GM19238 (cell line): ENCODE results near the gene SKAP2.

ENCODE experiments used
- DNase-seq: peaks from one replicate; pipeline ENCODE4 v3.0.0; 2011; ENCODE audit warnings: low spot score; ENCODE audit not compliant: insufficient read length

Gene SKAP2

DNA sequence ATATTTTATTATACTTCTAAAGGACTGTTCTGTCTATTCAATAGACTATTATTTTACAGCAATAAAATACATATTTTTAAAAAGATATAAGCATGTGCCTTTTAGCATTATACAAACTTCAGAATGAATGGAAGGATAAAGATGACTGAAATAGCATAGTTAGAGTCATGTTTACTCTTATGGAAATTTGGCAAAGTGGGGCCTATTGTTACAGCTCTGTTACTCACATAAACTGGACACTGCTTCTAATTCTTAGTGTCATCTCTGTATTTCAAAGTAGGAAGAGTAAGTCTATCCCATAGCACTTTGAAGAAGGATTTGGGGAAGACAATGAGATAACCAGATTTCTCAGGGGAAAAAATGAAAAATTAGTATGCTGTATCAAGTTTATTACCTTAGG lies 168.2 kb downstream of the SKAP2 start:
- DNase-seq, result no peak

GRCh38 chr7:26694713-26695112 lies 169.7 kb downstream of the SKAP2 start:
- DNase-seq, result no peak

DNA sequence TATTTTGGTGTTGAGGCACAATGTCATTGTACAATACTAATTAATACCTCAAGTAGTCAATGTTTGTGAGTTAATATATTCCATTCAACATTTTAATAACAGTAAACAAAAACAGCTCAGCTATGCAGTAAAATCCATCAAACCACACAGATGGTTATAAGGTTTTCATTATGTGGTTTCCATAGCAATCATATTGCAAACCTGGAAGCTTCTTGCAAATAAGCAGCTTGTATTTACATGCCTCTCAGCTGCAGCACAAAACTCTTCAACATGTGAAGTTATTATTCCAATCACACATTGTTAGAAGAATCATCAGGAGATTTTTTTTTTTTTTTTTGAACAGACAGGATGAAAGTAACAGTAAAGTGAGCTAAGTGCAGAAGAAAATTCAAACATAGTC lies 170.2 kb downstream of the SKAP2 start:
- no peak for DNase-seq

DNA sequence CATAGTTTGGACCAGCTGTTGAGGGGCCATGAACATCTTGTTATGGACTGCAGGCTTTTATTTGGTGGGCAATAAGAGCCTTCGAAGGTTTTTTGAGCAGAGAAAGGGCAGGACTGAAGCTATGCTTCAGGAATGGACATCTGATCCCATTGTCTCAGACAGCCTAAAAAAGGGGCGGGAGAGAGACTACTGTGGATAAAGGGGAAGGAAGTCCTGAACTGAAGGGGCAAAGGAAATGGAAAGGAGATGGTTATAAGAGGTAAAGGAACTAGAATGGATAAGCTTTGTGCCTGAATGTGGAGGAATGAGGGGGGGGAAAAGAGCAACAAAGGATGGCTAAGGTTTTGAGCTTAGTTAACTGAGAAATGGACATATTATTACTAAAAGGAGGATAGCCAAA lies 172.5 kb downstream of the SKAP2 start:
- DNase-seq, result no peak

DNA sequence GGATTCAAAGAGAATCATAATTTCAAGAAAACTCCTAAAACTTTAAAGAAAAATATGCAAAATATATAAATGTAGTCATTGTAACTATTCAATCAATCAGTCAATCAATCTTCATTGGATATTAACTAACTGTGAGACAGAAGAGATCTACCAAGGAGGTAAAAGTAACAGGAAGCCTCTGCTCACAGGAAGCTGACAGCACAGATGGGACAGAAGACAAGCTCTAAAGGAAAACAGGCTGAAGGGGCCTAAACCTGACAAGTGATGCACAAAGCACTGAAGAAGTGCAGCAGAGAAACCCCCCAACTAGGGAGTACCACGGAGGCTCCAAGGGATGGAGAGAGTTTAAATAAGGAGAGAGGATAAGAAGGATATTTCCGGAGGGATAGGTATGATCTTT lies 173.0 kb downstream of the SKAP2 start:
- no peak for DNase-seq

- no peak for DNase-seq
Measured at GRCh38 chr7:26690135-26690805, 174.1 kb downstream of the SKAP2 start.

DNA sequence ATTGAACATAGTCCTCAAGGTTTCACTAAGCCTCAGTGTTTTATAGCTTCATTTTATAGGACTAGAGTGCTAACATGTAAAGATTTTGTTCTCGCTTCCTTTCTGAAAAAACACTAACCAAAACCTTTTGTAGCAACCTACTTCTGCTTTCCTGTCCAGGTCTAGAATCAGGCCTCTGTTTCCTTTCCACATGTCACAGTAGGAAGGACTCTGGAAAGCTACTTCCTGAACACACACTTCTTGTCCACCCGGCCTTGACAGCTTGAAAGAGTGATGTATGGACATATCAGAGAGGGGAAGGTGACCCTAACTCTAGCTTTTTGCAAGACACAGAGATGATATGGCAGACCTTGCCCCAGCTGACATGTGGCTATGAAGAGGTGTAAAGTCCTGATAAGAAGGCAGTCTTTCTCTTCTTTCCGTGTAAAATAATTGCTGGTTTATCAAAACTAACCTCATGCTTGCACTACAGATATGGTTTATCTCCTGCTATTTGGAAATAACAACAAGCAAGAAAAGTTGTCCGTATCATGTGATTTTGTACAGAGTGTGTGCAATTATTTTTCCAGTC lies 175.4 kb downstream of the SKAP2 start:
- DNase-seq, result no peak

DNA sequence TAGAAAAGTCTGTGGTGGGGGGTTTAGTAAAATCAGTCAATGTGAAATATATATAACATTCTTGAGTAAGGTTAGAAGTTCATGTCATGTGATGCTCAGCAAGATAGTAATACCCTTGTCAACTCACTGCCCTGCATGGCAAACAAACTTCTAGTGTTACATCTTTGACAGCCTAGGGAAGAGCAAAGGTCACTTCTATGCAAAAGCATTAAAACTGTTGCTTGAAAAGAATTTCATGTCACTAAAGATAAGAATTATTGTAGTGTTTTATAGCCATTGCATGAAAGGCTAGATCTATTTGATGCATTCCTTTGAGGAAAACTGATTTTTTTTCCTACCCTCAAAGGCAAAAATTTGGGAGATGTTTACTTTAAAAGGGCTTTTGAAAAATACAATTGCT lies 176.0 kb downstream of the SKAP2 start:
- DNase-seq, result no peak

- DNase-seq, result no peak
Measured at GRCh38 chr7:26687032-26687431, 177.4 kb downstream of the SKAP2 start.

DNA sequence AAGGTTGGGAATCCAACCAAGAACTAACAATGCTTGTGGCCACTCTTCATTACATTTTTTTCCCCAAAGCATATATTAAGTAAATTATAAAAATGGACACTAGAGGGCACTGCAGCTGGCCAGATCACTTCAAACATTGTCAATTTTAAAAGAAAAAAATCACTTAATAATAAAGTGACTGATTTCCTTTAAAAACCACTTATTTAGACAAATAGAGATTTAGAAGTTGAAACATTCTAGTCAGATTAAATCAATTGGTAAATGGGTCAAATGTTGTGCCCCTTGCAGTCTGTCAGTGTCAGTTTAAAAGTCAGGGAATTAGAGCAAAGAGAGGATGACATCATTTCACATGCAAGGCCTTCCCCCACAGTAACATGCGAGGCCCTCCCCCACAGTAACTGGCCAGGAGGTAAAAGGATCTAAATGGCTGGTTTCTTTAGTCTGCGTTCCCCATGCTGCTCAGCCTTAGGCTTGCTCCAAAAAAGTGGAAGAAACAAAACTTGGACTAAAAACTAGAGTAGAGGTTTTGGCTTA lies 177.9 kb downstream of the SKAP2 start:
- no peak for DNase-seq

DNA sequence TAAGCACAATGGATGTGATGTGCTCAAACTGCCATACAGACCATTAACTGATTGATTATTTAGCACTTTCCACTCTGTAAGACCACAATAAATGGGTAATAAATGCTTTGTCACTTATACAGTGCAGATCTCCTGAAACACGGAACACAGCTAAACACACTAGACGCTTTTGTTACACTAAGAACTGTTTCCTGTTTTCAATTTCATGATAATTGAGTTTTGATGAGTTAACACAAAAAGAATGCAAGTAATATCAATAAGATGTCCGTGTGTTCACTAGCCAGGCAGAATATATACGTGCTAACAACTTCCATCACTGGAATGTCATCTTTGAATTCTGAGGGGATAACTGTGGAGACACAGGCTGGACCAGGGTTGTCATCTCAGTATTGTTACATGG lies 178.8 kb downstream of the SKAP2 start:
- DNase-seq, result no peak

GRCh38 chr7:26684447-26684846 lies 179.9 kb downstream of the SKAP2 start:
- DNase-seq, result no peak

DNA sequence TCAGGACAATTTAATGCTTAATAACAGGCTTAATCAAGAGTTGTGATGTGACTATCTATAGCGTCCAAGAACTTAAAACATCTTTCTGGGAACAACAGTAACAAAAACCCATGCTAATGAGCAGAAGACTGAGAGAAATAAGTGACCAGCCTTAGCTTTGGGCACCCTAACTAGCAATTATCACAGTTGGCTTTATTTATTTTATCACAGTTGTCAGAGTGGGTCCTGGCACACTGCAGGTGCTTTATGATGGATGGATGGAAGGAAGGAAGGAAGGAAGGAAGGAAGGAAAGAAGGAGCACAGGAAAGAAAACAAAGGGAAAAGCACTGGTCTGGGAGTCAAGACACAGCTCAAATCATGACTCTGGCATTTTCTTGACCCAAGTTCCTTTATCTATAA lies 181.1 kb downstream of the SKAP2 start:
- DNase-seq, result no peak

- no peak for DNase-seq
Measured at GRCh38 chr7:26681819-26682418, 182.5 kb downstream of the SKAP2 start.

DNA sequence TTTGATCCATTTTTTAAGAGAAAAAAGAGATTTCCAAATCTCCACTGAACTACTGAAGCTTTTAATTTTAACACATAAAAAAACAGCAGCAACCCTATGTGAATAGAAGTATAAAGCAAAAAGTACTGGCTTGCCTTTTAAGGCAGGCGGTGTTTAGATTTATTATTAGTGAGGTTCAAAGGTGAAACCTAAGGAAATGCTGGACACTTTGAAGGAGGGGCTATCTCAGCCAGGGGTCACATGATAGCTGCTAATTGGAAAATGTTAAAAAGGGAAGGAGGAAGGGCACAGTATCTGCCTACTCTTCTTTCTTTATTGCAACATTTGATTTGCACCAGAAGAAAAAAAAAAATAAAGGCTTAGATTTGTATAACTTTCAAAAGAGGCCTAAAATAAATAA lies 183.8 kb downstream of the SKAP2 start:
- DNase-seq, result no peak

DNA sequence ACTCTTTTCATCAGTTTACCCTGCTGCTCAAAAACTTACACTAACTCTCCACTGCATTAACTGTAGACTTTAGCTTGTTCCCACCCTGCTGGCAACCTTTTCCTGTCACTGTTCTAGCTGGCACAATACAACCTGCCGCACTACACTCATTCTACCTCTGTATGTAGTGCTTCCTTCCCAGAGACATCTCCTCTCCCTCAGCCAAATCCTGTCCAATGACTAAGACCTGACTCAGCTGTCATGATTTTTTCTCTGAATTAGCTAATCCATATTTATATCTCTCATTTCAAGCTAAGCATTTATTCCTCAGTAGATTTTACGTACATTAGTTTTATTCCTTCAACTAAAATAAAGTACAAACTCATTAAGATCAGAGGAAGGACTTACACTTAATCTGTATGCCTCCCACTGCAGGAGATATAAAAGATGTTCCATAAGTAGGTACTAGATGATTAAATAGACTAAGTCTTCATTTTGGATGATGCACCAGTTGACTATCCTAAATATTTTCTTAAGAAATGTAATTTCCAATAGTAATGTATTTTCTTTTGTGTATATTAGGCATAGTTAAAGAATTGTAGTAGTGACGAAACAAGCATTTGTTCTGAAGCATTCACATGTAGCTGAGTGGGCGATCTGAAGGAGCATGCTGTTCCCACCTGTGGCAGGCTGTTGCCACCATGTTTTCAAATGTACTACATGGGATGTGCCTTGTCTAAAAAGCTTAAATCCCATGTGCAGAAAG lies 189.1 kb downstream of the SKAP2 start:
- no peak for DNase-seq

DNA sequence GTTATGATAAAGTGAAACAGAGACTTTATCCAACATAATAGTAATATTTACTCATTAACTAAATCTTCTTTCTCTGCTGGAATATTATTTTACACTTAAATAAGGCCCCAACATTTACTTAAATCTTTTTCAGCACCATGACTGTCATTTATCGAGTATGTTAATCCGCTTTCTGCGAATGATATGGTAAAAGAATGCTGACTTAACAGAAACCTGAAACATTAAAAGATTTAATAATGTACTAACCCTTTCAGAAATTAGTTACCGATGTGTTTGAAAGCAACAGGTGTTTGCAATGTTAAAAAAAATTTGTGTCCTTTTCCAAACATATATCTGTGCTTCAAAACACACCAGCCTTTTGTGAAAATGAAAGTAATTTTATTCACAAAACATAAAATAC lies 190.5 kb downstream of the SKAP2 start:
- no peak for DNase-seq

- DNase-seq, result no peak
Measured at GRCh38 chr7:26673271-26673670, 191.1 kb downstream of the SKAP2 start.

DNA sequence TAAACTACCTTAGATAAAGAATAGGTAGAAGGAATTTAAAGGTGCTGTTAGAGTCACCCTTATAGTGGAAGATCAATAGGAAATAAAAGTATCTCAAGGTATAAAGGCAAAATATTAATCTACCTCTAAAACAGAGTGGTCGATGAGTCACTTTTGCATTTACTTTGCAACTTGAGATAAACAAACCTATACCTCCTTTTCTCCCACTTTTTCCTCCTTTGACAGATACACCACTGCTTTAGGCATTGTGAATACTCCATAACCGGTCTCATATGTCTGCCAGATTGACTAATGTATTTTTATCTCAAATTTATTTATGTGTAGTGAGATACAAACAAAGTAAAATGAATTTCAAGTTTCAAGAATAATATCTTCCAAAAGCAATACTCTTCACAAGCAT lies 193.5 kb downstream of the SKAP2 start:
- no peak for DNase-seq

- no peak for DNase-seq
Measured at GRCh38 chr7:26670290-26670689, 194.1 kb downstream of the SKAP2 start.

GRCh38 chr7:26668821-26669220 lies 195.6 kb downstream of the SKAP2 start:
- DNase-seq, result no peak

DNA sequence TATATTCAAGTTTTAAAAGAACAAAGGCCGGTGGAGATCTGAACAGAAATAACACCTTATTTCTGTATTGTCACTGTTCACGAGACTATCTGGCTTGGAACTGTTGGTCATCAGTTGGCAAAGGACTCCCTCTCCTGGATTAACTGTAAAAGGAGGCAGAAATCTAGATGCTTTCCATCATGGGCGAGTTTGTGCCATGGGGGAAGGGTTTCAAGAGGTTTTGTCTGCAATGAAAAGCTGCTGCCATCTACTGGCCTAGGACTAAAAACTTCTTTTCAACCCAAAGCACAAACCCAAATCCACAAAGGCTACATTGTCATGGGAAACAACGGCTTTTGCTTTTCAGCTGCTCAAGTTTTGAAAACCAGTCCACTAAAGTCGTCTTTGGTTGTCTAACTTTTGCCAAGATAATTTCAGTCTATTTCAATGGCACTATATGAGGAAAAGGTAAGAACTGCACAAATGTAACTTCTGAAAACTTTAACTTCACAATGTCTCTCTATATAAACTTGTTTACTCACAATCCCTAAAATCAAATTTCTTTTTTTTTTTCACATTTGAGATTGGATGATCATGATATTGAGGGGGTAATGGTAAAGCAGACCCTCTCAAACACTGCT lies 196.8 kb downstream of the SKAP2 start:
- DNase-seq, result no peak
